Kidney epithelial cell (primary cell): ENCODE results near the gene PI4K2A. TPM values are rescaled to one million over a fixed set of nuclear protein-coding genes. Genes with fewer than 3 reads are reported as not detected.
"Not testable (repeated sequence)": the region's sequence is repeated elsewhere in the genome, so short reads cannot be mapped to it uniquely, and the experiment has no call there.

Source experiments
- DNase-seq: peaks from one replicate; pipeline ENCODE4 v3.0.0-alpha.2; 2010; ENCODE audit warnings: low read depth
- H3K27me3 ChIP-seq: 2 replicates; pipeline ENCODE4 v1.6.0; 2011; ENCODE audit warnings: low read length; ENCODE audit not compliant: control insufficient read depth, insufficient read depth
- H3K36me3 ChIP-seq: 2 replicates; pipeline ENCODE4 v1.5.1; 2011; ENCODE audit warnings: low read length; ENCODE audit not compliant: control insufficient read depth, insufficient read depth
- H3K4me3 ChIP-seq: 2 replicates; pipeline ENCODE4 v1.5.1; 2011; ENCODE audit warnings: low read depth, mild to moderate bottlenecking, control low read depth, low read length
- CTCF ChIP-seq: IDR thresholded peaks from 2 replicates; pipeline ENCODE4 v1.5.1; 2011; ENCODE audit warnings: mild to moderate bottlenecking, moderate library complexity, low read length, control low read depth, inconsistent platforms; ENCODE audit not compliant: insufficient read depth, poor library complexity, severe bottlenecking
- total RNA-seq: library from RNA; depleted of rRNA; stranded (reverse); fragments of >200 nt; gene quantifications from 2 replicates; pipeline ENCODE4 v1.2.3, GENCODE V29; 2015

Gene PI4K2A
- total RNA-seq, 1 donor from 2014 or later, result 37.6 TPM

GRCh38 chr10:97644936-97645335 is 4.5 kb downstream of the PI4K2A start:
- TF ChIP-seq CTCF, result no peak
- H3K27me3 ChIP-seq, result no peaks in the 10 kb centered on the region
- peaks cover 2% of the 10 kb centered on the region for H3K36me3 ChIP-seq
- no peak for DNase-seq
- no peak overlapping the region for H3K4me3 ChIP-seq

- no peak overlapping the region for H3K4me3 ChIP-seq
- no peaks in the 10 kb centered on the region for H3K27me3 ChIP-seq
- no peak for TF ChIP-seq CTCF
- DNase-seq, result no peak
- H3K36me3 ChIP-seq, result peaks cover 2% of the 10 kb centered on the region
Measured at GRCh38 chr10:97647556-97647955, 7.1 kb downstream of the PI4K2A start.

- DNase-seq, result peak; percentile 77
- no peak for TF ChIP-seq CTCF
- no peak overlapping the region for H3K4me3 ChIP-seq
Measured at GRCh38 chr10:97648562-97649404, 8.3 kb downstream of the PI4K2A start.

GRCh38 chr10:97649405-97649750 is 8.9 kb downstream of the PI4K2A start:
- H3K36me3 ChIP-seq, H3K27me3 ChIP-seq, H3K4me3 ChIP-seq, DNase-seq: not testable (repeated sequence)

More at GRCh38 chr10:97648562-97649404, 8.3 kb downstream of the PI4K2A start:
- H3K27me3 ChIP-seq, result no peaks in the 10 kb centered on the region
- peaks cover 2% of the 10 kb centered on the region for H3K36me3 ChIP-seq

- DNase-seq, result no peak
- H3K36me3 ChIP-seq, result no peaks in the 10 kb centered on the region
Measured at GRCh38 chr10:97650726-97651125, 10.3 kb downstream of the PI4K2A start.

GRCh38 chr10:97651773-97652172 is 11.3 kb downstream of the PI4K2A start:
- TF ChIP-seq CTCF, result no peak
- Histone ChIP-seq H3K4me3 (no peak overlapping the region), H3K36me3 (no peaks in the 10 kb centered on the region), H3K27me3 (no peaks in the 10 kb centered on the region)
- DNase-seq, result no peak

More at GRCh38 chr10:97650726-97651125, 10.3 kb downstream of the PI4K2A start:
- TF ChIP-seq CTCF, result no peak
- Histone ChIP-seq H3K27me3 (no peaks in the 10 kb centered on the region), H3K4me3 (no peak overlapping the region)
